Left lung (tissue), 10 donors: ENCODE measurements around the gene SH3BGRL2. TPM values are rescaled to one million over a fixed set of nuclear protein-coding genes. Genes with fewer than 3 reads are reported as not detected.
"Not testable (repeated sequence)": the region's sequence is repeated elsewhere in the genome, so short reads cannot be mapped to it uniquely, and the experiment has no call there.

Experiments
- ATAC-seq: fragments of 200-7000 bp; cut with Tn5 transposase; one replicate; pipeline ENCODE4 v1.9.1; 2020; ENCODE audit warnings: moderate library complexity
- DNase-seq, 4 donors: peaks; one replicate each; pipeline ENCODE4 v3.0.0-alpha.2; 2013 to 2020
- H3K27ac ChIP-seq, 2 donors: fragments of 200-600 bp; sonication (generic) in 1 of 2; one replicate each; pipeline versions ENCODE4 v1.5.0 to v1.8.0; 2020 to 2021
- H3K27me3 ChIP-seq, 2 donors: fragments of 200-600 bp; sonication (generic) in 1 of 2; one replicate each; pipeline versions ENCODE4 v1.5.0 to v1.8.0; 2020 to 2021
- H3K36me3 ChIP-seq, 2 donors: fragments of 200-600 bp; sonication (generic) in 1 of 2; one replicate each; pipeline versions ENCODE4 v1.5.0 to v1.8.0; 2020 to 2021
- H3K4me1 ChIP-seq, 2 donors: fragments of 200-600 bp; one replicate each; pipeline ENCODE4 v1.8.0; 2021
- H3K4me3 ChIP-seq, 2 donors: fragments of 200-600 bp; sonication (generic) in 1 of 2; one replicate each; pipeline versions ENCODE4 v1.5.0 to v1.8.0; 2020 to 2021; ENCODE audit warnings: mild to moderate bottlenecking in 1 of 2
- H3K9me3 ChIP-seq, 2 donors: fragments of 200-600 bp; sonication (generic) in 1 of 2; one replicate each; pipeline versions ENCODE4 v1.5.0 to v1.8.0; 2020 to 2021
- intact Hi-C, 2 donors: fragments of 100-400 bp; cut with DNase I; formaldehyde crosslinking; loops; one replicate each; pipeline versions ENCODE4 v1.11.2 to v1.14.2; 2022
- polyA plus RNA-seq, 6 donors: library from polyadenylated mRNA; unstranded; fragments of 120-200 nt; gene quantifications; one replicate each; pipeline ENCODE4 v1.2.1, GENCODE V29; 2013; ENCODE audit not compliant: insufficient read length in 6 of 6
- total RNA-seq, 2 donors: library from RNA; stranded (reverse); fragmentation: NEBNext Ultra II Directional; extraction: Animal tissue kit (Norgen Biotek cat#: 25700); gene quantifications; one replicate each; pipeline ENCODE4 v1.2.1, GENCODE V29; 2021
- TF ChIP-seq, protein P1 (sequence below), 2 donors: fragments of 200-600 bp; sonication (generic) in 1 of 2; IDR thresholded peaks; one replicate each; pipeline versions ENCODE4 v1.5.0 to v1.8.0; 2021; ENCODE audit warnings: antibody characterized with exemption in 2 of 2
- donor health status: DM: no; HTN: yes; CAD: no.
- donor health status: DM: no; HTN: no; CAD: no.

The SH3BGRL2 gene
- total and polyA plus RNA-seq, 8 donors = 22.0 to 45.7 (median 38.9) TPM

DNA sequence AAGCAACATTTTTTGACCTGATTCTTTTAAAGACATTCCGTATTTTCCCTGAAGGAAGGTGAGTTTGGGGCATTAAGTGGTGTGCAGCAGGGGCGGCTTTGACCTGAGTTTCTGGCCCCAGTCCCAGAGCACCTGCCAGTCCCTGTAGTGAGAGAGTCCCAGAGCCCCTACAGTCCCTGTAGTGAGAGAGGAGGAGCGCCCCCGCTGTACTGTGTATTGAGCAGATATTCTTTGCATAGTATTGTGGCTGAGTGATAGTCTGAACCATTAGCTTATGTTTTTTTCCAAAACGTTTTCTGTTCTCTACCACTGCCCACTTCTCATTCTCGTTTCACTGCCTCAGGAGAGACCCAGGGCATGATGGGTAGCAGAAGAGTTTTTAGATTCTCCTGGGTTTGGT, 17.2 kb upstream of the SH3BGRL2 start:
- H3K27ac ChIP-seq = no peak overlapping the region
- H3K27me3 ChIP-seq = no peaks in the 10 kb centered on the region
- ATAC-seq (no peak), DNase-seq (no peak)
- no peaks in the 10 kb centered on the region for H3K4me1 ChIP-seq
- no peaks in the 10 kb centered on the region for H3K9me3 ChIP-seq
- intact Hi-C loops = no loop called here
- TF ChIP-seq, protein P1, sequence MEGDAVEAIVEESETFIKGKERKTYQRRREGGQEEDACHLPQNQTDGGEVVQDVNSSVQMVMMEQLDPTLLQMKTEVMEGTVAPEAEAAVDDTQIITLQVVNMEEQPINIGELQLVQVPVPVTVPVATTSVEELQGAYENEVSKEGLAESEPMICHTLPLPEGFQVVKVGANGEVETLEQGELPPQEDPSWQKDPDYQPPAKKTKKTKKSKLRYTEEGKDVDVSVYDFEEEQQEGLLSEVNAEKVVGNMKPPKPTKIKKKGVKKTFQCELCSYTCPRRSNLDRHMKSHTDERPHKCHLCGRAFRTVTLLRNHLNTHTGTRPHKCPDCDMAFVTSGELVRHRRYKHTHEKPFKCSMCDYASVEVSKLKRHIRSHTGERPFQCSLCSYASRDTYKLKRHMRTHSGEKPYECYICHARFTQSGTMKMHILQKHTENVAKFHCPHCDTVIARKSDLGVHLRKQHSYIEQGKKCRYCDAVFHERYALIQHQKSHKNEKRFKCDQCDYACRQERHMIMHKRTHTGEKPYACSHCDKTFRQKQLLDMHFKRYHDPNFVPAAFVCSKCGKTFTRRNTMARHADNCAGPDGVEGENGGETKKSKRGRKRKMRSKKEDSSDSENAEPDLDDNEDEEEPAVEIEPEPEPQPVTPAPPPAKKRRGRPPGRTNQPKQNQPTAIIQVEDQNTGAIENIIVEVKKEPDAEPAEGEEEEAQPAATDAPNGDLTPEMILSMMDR (IDR thresholded peaks at IDR 0.05) = no peak
- no peaks in the 10 kb centered on the region for H3K36me3 ChIP-seq
- H3K4me3 ChIP-seq = no peak overlapping the region

DNA sequence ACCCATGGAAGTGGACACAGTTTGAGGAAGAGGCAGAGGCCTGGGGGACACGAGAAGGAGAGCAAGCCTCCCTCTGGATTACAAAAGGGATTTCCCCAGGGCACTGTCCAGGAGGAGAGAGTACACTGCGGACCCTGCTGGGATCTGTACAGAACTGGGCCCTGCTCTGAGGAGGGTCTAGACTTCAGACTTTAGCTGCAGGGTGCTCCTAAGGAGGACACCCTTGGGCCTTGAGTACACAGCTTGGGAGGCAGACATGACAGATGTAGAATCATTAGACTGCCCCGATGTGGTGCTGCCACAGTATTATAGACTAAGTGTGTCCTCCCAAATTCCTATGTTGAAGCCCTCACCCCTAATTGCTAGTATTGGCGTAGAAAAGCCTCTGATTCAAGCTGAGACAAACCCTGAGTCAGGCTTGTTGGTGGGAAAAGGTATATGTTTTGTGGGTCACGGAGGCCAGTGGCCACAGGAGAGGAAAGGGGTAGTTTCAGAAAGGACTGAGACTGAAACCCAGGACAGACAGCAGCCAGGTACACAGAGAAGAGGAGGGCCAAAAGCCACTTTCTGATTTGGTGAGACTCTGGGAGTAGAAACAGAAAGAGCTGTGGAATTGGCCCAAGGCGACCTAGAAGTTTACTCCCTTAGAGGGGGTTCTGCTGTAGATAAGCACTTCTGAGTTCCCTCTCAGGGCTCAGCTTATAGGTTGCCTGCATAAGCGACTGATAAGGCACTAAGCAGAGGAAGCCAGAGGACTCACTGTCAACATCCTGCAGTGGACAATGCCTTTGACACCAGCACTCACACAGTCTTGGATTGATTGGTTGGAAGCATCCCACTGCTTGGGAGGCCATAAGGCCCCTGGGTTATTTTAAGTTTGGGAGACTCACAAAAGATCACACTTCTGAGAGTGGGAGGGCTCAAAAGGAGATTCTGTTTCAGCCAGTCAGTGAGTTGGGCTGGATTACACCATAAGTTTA, 16.5 kb upstream of the SH3BGRL2 start:
- DNase-seq (no peak), ATAC-seq (no peak)
- intact Hi-C loops = no loop called here

DNA sequence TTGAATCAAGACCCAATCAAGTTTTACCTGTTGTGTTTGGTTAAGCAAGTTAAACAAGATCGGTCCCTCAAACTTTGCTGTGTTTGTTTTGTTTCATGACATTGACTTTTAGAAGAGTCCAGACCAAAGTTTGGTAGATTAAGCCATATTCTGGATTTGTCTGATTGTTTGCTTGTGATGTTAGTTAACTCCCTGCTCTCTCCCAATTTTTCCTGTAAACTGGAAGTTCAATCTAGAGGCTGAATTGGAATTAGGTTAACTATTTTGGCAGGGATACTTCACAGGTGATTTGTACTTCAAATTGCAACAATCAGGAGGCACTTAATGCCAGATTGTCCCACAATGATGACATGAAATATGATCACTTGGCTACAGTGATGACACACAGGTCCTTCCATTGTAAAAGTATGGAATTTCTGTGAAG, 13.6 kb upstream of the SH3BGRL2 start:
- Histone ChIP-seq H3K4me1 (no peaks in the 10 kb centered on the region), H3K9me3 (no peaks in the 10 kb centered on the region), H3K36me3 (no peaks in the 10 kb centered on the region), H3K4me3 (no peak overlapping the region), H3K27ac (no peak overlapping the region), H3K27me3 (no peaks in the 10 kb centered on the region)
- TF ChIP-seq, protein P1 (IDR thresholded peaks at IDR 0.05) = no peak
- DNase-seq = no peak
- no peak for ATAC-seq
- intact Hi-C loops = no loop called here

More for the DNA sequence above, 16.5 kb upstream of the SH3BGRL2 start:
- H3K27ac ChIP-seq = no peak overlapping the region
- H3K36me3 ChIP-seq = no peaks in the 10 kb centered on the region
- H3K4me3 ChIP-seq = no peak overlapping the region
- H3K9me3 ChIP-seq = no peaks in the 10 kb centered on the region
- H3K4me1 ChIP-seq = no peaks in the 10 kb centered on the region
- TF ChIP-seq, protein P1 (IDR thresholded peaks at IDR 0.05) = no peak
- H3K27me3 ChIP-seq = no peaks in the 10 kb centered on the region

DNA sequence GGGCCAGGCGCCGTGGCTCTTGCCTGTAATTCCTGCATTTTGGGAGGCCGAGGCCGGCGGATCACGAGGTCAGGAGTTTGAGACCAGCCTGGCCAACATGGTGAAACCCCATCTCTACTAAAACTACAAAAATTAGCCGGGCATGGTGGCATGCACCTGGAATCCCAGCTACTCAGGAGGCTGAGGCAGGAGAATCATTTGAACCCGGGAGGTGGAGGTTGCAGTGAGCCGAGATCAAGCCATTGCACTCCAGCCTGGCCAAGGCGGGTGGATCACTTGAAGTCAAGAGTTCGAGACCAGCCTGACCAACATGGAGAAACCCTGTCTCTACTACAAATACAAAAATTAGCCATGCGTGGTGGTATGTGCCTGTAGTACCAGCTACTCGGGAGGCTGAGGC, 12.7 kb upstream of the SH3BGRL2 start:
- DNase-seq, H3K36me3 ChIP-seq, ATAC-seq, H3K4me3 ChIP-seq, H3K4me1 ChIP-seq, H3K9me3 ChIP-seq, H3K27ac ChIP-seq, intact Hi-C loops, H3K27me3 ChIP-seq: not testable (repeated sequence)

DNA sequence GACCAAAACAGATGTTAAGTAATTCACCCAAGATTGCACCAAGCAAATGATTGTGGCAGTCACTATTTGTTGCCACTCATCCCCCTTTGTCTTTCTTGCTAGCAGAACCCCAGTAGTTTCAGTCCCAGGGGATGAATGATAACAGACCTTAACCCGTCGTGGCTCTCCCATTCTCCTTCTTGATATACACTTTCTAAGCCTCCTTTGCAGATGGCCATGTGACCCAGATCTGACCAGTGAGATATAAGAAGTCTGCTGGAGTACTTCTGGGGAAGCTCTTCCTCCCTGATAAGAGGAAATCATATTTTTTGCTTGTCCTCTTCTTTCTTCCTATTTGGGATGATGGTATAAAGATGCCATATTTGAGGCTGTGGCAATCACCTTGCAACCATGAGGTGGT, 9.6 kb upstream of the SH3BGRL2 start:
- intact Hi-C loops = no loop called here
- H3K4me1 ChIP-seq = no peaks in the 10 kb centered on the region
- no peaks in the 10 kb centered on the region for H3K9me3 ChIP-seq
- DNase-seq (no peak), ATAC-seq (no peak)
- no peak overlapping the region for H3K4me3 ChIP-seq
- no peaks in the 10 kb centered on the region for H3K27me3 ChIP-seq
- H3K27ac ChIP-seq = no peak overlapping the region
- H3K36me3 ChIP-seq = no peaks in the 10 kb centered on the region
- TF ChIP-seq, protein P1 (IDR thresholded peaks at IDR 0.05) = no peak
